Mammary epithelial cell (primary cell): ENCODE results near the gene FERMT1.

ENCODE experiments used
- CTCF ChIP-seq, 2 donors: IDR thresholded peaks in 1 of 2; conservative IDR thresholded peaks in 1 of 2; 2 replicates each; pipeline ENCODE4 v1.5.1; 2011 to 2012; ENCODE audit warnings: inconsistent platforms in 2 of 2, low read length in 2 of 2, mild to moderate bottlenecking in 2 of 2, control low read depth in 1 of 2, low read depth in 1 of 2; ENCODE audit not compliant: insufficient read depth in 1 of 2; ENCODE audit errors: extremely low read depth in 1 of 2
- EZH2 ChIP-seq: IDR thresholded peaks from 2 replicates; pipeline ENCODE4 v1.6.1; 2012; ENCODE audit warnings: low read length, inconsistent platforms, borderline replicate concordance

GRCh38 chr20:6116758-6117157 is 6.1 kb downstream of the FERMT1 start:
- TF ChIP-seq CTCF (conservative IDR thresholded peaks at IDR 0.05 in 1 of 2, IDR thresholded peaks at IDR 0.05 in 1 of 2; ENCODE audit: extremely low read depth in 1 of 2, insufficient read depth in 1 of 2, low read depth in 1 of 2, low read length in 2 of 2) (no peak), EZH2 (no peak)
